GM23248 (cell line): ENCODE results near the gene MRFAP1. TPM values are rescaled to one million over a fixed set of nuclear protein-coding genes. Genes with fewer than 3 reads are reported as not detected.

Source experiments
- DNase-seq: peaks from one replicate; pipeline ENCODE4 v3.0.0-alpha.2; 2015
- H2AFZ ChIP-seq: fragments of 200-600 bp; sonication (generic); 2 replicates; pipeline ENCODE4 v1.6.1; 2016; ENCODE audit warnings: antibody characterized with exemption
- H3F3A ChIP-seq: fragments of 200-600 bp; sonication (generic); 2 replicates; pipeline ENCODE4 v1.6.1; 2016; ENCODE audit warnings: mild to moderate bottlenecking, antibody characterized with exemption, mixed run types; ENCODE audit not compliant: insufficient read depth
- H3K27ac ChIP-seq: fragments of 200-600 bp; sonication (generic); 2 replicates; pipeline ENCODE4 v1.5.1; 2016; ENCODE audit warnings: mild to moderate bottlenecking
- H3K27me3 ChIP-seq: fragments of 200-600 bp; sonication (generic); replicated peaks from 2 replicates; pipeline ENCODE4 v1.6.1; 2016; ENCODE audit warnings: mild to moderate bottlenecking; ENCODE audit not compliant: insufficient read depth
- H3K36me3 ChIP-seq: fragments of 200-600 bp; sonication (generic); 2 replicates; pipeline ENCODE4 v1.6.1; 2016; ENCODE audit warnings: low read depth, mild to moderate bottlenecking
- H3K4me1 ChIP-seq: fragments of 200-600 bp; sonication (generic); 2 replicates; pipeline ENCODE4 v1.6.1; 2016; ENCODE audit warnings: mild to moderate bottlenecking; ENCODE audit not compliant: insufficient read depth
- H3K4me2 ChIP-seq: fragments of 200-600 bp; sonication (generic); one replicate; pipeline ENCODE4 v1.6.1; 2016; ENCODE audit warnings: mild to moderate bottlenecking; ENCODE audit not compliant: unreplicated experiment
- H3K4me3 ChIP-seq: fragments of 200-600 bp; sonication (generic); 2 replicates; pipeline ENCODE4 v1.5.1; 2016; ENCODE audit warnings: mild to moderate bottlenecking
- H3K79me2 ChIP-seq: fragments of 200-600 bp; sonication (generic); 2 replicates; pipeline ENCODE4 v1.6.1; 2016; ENCODE audit warnings: mild to moderate bottlenecking; ENCODE audit not compliant: insufficient read depth
- H3K9ac ChIP-seq: fragments of 200-600 bp; sonication (generic); 2 replicates; pipeline ENCODE4 v1.6.1; 2016; ENCODE audit warnings: mild to moderate bottlenecking
- H3K9me2 ChIP-seq: fragments of 200-600 bp; sonication (generic); 2 replicates; pipeline ENCODE4 v1.6.1; 2016; ENCODE audit warnings: mixed run types, mild to moderate bottlenecking, moderate library complexity; ENCODE audit not compliant: insufficient read depth
- H3K9me3 ChIP-seq: fragments of 200-600 bp; sonication (generic); one replicate; pipeline ENCODE4 v1.6.1; 2017; ENCODE audit warnings: low read depth
- H4K20me1 ChIP-seq: fragments of 200-600 bp; sonication (generic); 2 replicates; pipeline ENCODE4 v1.6.0; 2016; ENCODE audit not compliant: insufficient read depth
- EZH2 ChIP-seq: fragments of 200-600 bp; sonication (generic); IDR thresholded peaks from 2 replicates; pipeline ENCODE4 v1.6.1; 2018; ENCODE audit warnings: antibody characterized with exemption, mild to moderate bottlenecking; ENCODE audit not compliant: insufficient read depth, poor library complexity, severe bottlenecking
- EZH2phosphoT487 ChIP-seq: fragments of 200-600 bp; sonication (generic); IDR thresholded peaks from 2 replicates; pipeline ENCODE4 v1.6.1; 2018; ENCODE audit warnings: antibody characterized with exemption, moderate library complexity, mild to moderate bottlenecking, low read depth; ENCODE audit not compliant: insufficient read depth
- WGBS, 2 experiments: methylation state at CpG; one replicate each; pipeline ENCODE4 v1.1.6; 2015 to 2017; ENCODE audit warnings: low lambda C conversion rate in 2 of 2, low coverage in 1 of 2; ENCODE audit errors: missing lambda C conversion rate in 2 of 2; 5-methylcytosine and 5-hydroxymethylcytosine counted together
- in situ Hi-C: fragments of 300-500 bp; cut with MboI; formaldehyde crosslinking; loops from 2 replicates; pipeline ENCODE4 v1.15.0; 2020
- polyA plus RNA-seq: library from polyadenylated mRNA; unstranded; fragments of >200 nt; fragmentation: Nextera tagmentation; extraction: Ambion mirVana; gene quantifications from 2 replicates; pipeline ENCODE4 v1.2.1, GENCODE V29; 2016
- total RNA-seq: library from RNA; depleted of rRNA; stranded (reverse); fragments of >200 nt; shearing (Covaris generic); gene quantifications from 2 replicates; pipeline ENCODE4 v1.2.3, GENCODE V29; 2014

MRFAP1 gene
- total and polyA plus RNA-seq, 2 experiments from 2014 or later: 108 to 261 TPM

GRCh38 chr4:6657242-6658208, 17.0 kb downstream of the MRFAP1 start:
- H3K9ac ChIP-seq: no peak overlapping the region
- H3K9me3 ChIP-seq: no peaks in the 10 kb centered on the region
- peaks cover 7% of the 10 kb centered on the region; the same call in 1 of the 2 replicates for H3K4me1 ChIP-seq
- DNase-seq: no peak
- H3K36me3 ChIP-seq: no peaks in the 10 kb centered on the region
- 87 to 89% methylated on average over 61 to 65 of the region's 65 CpGs for WGBS, 2 experiments
- no peaks in the 10 kb centered on the region for H3K79me2 ChIP-seq
- TF ChIP-seq EZH2phosphoT487: no peak
- H3K9me2 ChIP-seq: no peaks in the 10 kb centered on the region
- H3K4me3 ChIP-seq: no peak overlapping the region
- H3K27ac ChIP-seq: no peak overlapping the region
- no peaks in the 10 kb centered on the region for H3K27me3 ChIP-seq
- no peaks in the 10 kb centered on the region for H4K20me1 ChIP-seq
- no peak overlapping the region for H2AFZ ChIP-seq
- in situ Hi-C loops: no loop called here
- H3K4me2 ChIP-seq: no peak overlapping the region
- no peaks in the 10 kb centered on the region for H3F3A ChIP-seq

DNA sequence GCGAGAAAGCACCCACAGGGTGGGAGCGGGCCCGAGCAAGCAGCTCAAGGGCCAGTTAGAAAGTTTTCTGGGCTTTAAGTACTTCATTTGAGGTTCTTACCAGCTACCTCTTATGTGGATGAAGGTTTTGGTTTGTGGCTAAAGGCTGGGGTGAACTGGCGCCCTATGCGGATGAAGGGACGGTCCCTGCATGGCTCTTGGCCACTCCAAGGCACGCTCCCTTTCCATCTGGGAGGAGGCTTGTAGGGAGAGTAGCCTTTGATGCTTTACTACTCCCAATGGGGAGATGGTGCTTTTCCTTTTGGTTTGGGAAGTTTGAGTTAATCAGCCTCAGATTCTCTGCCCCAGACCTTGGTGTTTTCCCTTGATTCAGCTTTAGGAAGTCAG, 17.7 kb downstream of the MRFAP1 start:
- H3K4me2 ChIP-seq: peak overlapping the region; percentile 95
- no peaks in the 10 kb centered on the region for H3K36me3 ChIP-seq
- H3K4me1 ChIP-seq: peaks cover 7% of the 10 kb centered on the region; the same call in 1 of the 2 replicates
- no peaks in the 10 kb centered on the region for H3K9me3 ChIP-seq
- DNase-seq: no peak
- in situ Hi-C loops: no loop called here
- WGBS, 2 experiments: 78 to 81% methylated on average over 7 of the region's 7 CpGs
- peak overlapping the region; percentile 71 for H3K4me3 ChIP-seq
- H2AFZ ChIP-seq: peak overlapping the region; percentile 81
- H3K79me2 ChIP-seq: no peaks in the 10 kb centered on the region
- no peaks in the 10 kb centered on the region for H3K9me2 ChIP-seq
- no peak overlapping the region for H3K27ac ChIP-seq
- H3K27me3 ChIP-seq: no peaks in the 10 kb centered on the region
- no peak overlapping the region for H3K9ac ChIP-seq
- no peak for TF ChIP-seq EZH2
- no peak for TF ChIP-seq EZH2phosphoT487
- H4K20me1 ChIP-seq: no peaks in the 10 kb centered on the region
- no peaks in the 10 kb centered on the region for H3F3A ChIP-seq

DNA sequence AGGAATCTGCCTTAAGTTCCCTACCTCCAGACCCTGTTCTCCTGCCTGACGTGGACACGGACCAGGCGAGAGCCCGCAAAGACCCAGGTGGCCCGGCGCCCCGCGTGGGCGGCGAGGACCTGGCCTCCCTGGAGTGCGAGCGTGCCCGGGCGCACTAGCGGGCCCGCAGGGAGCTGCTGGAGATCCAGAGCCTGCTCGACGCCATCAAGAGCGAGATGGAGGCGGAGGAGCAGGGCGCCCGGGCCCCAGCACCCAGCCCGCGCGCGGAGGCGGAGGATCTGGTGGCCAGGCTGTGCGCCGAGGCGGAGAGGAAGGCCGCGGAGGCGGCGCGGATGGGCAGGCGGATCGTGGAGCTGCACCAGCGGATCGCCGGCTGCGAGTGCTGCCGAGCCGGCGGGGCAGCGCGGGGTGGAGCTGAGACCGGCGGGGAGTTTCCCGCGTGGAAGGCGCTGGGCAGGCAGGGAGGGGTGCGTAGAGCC, 18.2 kb downstream of the MRFAP1 start:
- H3K9ac ChIP-seq: peak overlapping the region; percentile 55
- no peak for TF ChIP-seq EZH2phosphoT487
- no peak for TF ChIP-seq EZH2
- H3F3A ChIP-seq: no peaks in the 10 kb centered on the region
- peak overlapping the region; percentile 95 for H3K4me2 ChIP-seq
- H3K79me2 ChIP-seq: no peaks in the 10 kb centered on the region
- no peaks in the 10 kb centered on the region for H3K27me3 ChIP-seq
- H4K20me1 ChIP-seq: no peaks in the 10 kb centered on the region
- no peaks in the 10 kb centered on the region for H3K9me3 ChIP-seq
- no peaks in the 10 kb centered on the region for H3K36me3 ChIP-seq
- DNase-seq: peak; percentile 69
- H3K4me1 ChIP-seq: peaks cover 7% of the 10 kb centered on the region; the same call in 1 of the 2 replicates
- no peaks in the 10 kb centered on the region for H3K9me2 ChIP-seq
- peak overlapping the region; percentile 71 for H3K4me3 ChIP-seq
- in situ Hi-C loops: no loop called here
- 2% methylated on average over 51 of the region's 52 CpGs for WGBS, 2 experiments
- H3K27ac ChIP-seq: no peak overlapping the region
- peak overlapping the region; percentile 81 for H2AFZ ChIP-seq

- in situ Hi-C loops: no loop called here
Measured at GRCh38 chr4:6659897-6660296, 19.4 kb downstream of the MRFAP1 start.

More at GRCh38 chr4:6659897-6660296, 19.4 kb downstream of the MRFAP1 start:
- no peaks in the 10 kb centered on the region for H3K36me3 ChIP-seq
- H3K9me3 ChIP-seq: no peaks in the 10 kb centered on the region
- H3K4me2 ChIP-seq: no peak overlapping the region
- H2AFZ ChIP-seq: no peak overlapping the region
- H4K20me1 ChIP-seq: no peaks in the 10 kb centered on the region
- H3K4me1 ChIP-seq: peaks cover 7% of the 10 kb centered on the region; the same call in 1 of the 2 replicates
- TF ChIP-seq EZH2phosphoT487 (no peak), EZH2 (no peak)
- H3F3A ChIP-seq: no peaks in the 10 kb centered on the region
- H3K79me2 ChIP-seq: no peaks in the 10 kb centered on the region
- H3K9me2 ChIP-seq: no peaks in the 10 kb centered on the region
- DNase-seq: no peak
- no peak overlapping the region for H3K4me3 ChIP-seq
- H3K27ac ChIP-seq: no peak overlapping the region
- no peak overlapping the region for H3K9ac ChIP-seq
- no peaks in the 10 kb centered on the region for H3K27me3 ChIP-seq
- WGBS, 2 experiments: 77 to 91% methylated on average over 2 of the region's 2 CpGs
